HG02852 (cell line): ENCODE data around the gene HBG2.
"Not testable (repeated sequence)": the region's sequence is repeated elsewhere in the genome, so short reads cannot be mapped to it uniquely, and the experiment has no call there.

Experiments
- ATAC-seq: cut with Tn5 transposase; IDR thresholded peaks from one replicate; pipeline ENCODE4 v1.9.1; 2021; ENCODE audit warnings: mild to moderate bottlenecking, moderate library complexity; ENCODE audit not compliant: unreplicated experiment

HBG2 gene

GRCh38 chr11:5250543-5251204 is 3.9 kb downstream of the HBG2 start:
- ATAC-seq: no peak

- ATAC-seq: not testable (repeated sequence)
Observed at GRCh38 chr11:5249807-5250396, 4.7 kb downstream of the HBG2 start, which contains the start of gene HBG1. Gene HBG1, minus strand, starts transcription at chr11:5249857. Its CDS starts 53 bp downstream, at chr11:5249804.

GRCh38 chr11:5248498-5248897 is 6.1 kb downstream of the HBG2 start:
- not testable (repeated sequence) for ATAC-seq

GRCh38 chr11:5247472-5248192 is 6.9 kb downstream of the HBG2 start:
- no peak for ATAC-seq

- ATAC-seq: no peak
Observed at GRCh38 chr11:5246772-5247471, 7.7 kb downstream of the HBG2 start.

GRCh38 chr11:5245155-5245554 is 9.4 kb downstream of the HBG2 start:
- ATAC-seq: no peak

GRCh38 chr11:5243816-5244180 is 10.8 kb downstream of the HBG2 start:
- no peak for ATAC-seq

GRCh38 chr11:5242933-5243815 is 11.4 kb downstream of the HBG2 start:
- peak; percentile 80 for ATAC-seq

GRCh38 chr11:5242208-5242607 is 12.4 kb downstream of the HBG2 start:
- no peak for ATAC-seq

GRCh38 chr11:5241458-5241857 is 13.1 kb downstream of the HBG2 start:
- ATAC-seq: no peak

GRCh38 chr11:5240458-5240857 is 14.1 kb downstream of the HBG2 start:
- no peak for ATAC-seq

- ATAC-seq: no peak
Observed at GRCh38 chr11:5240056-5240455, 14.5 kb downstream of the HBG2 start.

- ATAC-seq: no peak
Observed at GRCh38 chr11:5239046-5239445, 15.5 kb downstream of the HBG2 start.

- ATAC-seq: no peak
Observed at GRCh38 chr11:5238486-5238885, 16.1 kb downstream of the HBG2 start.

GRCh38 chr11:5237420-5237819 is 17.2 kb downstream of the HBG2 start:
- ATAC-seq: no peak

GRCh38 chr11:5235364-5236095 is 19.1 kb downstream of the HBG2 start:
- no peak for ATAC-seq

GRCh38 chr11:5234381-5234834 is 20.2 kb downstream of the HBG2 start, which contains the start of gene HBD:
Gene HBD, minus strand, starts transcription at chr11:5234483. Its CDS starts 50 bp downstream, at chr11:5234433.
- peak; percentile 92 for ATAC-seq

GRCh38 chr11:5233307-5233706 is 21.3 kb downstream of the HBG2 start:
- ATAC-seq: no peak

- no peak for ATAC-seq
Observed at GRCh38 chr11:5232821-5233220, 21.8 kb downstream of the HBG2 start.

GRCh38 chr11:5232176-5232575 is 22.4 kb downstream of the HBG2 start:
- no peak for ATAC-seq
